ENCODE data around the gene PDF.

DNA sequence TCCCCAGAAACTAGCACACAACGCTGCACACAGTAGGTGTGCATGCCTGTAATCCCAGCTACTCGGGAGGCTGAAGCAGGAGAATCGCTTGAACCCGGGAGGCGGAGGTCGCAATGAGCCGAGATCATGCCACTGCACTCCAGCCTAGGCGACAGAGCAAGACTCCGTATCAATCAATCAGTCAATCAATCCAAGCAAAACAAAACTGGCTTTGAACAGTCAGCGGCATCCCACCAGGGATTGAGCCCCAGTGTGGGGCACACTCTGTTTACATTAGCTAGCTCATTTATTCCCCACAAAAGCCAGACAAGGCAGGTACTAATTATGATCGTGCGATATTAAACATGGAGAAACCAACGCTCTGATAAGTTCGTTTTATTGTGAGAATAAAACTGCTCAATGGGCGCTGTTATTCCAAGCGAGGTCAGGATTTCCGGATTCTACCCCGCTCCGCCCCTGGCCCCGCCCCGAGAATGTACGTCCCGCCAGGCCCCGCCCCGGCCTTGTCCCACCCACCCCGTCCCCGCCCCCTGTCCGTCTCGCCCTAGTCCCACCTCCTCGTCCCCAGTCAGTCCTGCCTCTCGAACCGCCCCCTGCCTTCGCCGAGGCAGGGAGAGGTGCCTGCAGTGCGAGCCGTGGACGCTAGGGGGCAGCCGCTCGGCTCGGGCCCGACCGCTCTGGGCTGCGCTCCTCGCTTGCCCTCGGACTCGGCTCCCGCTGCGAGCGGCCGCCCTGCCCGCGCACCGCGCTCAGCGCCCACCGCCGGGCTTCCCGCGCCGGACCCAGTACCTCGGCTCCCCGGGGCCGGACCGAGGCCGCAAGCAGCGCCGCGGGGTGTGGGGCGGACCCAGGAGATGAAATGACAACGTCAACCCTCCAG lies 19.5 kb downstream of the PDF start, which contains the start of gene VPS4A:
- TF ChIP-seq SUZ12 (IDR thresholded peaks at IDR 0.05; ENCODE audit: extremely low read depth, insufficient read depth, insufficient read length) = no peak
- no peak for TF ChIP-seq YY1 (IDR thresholded peaks at IDR 0.05; ENCODE audit: insufficient read depth, insufficient read length)
